ENCODE data around the gene PCNX2.

DNA sequence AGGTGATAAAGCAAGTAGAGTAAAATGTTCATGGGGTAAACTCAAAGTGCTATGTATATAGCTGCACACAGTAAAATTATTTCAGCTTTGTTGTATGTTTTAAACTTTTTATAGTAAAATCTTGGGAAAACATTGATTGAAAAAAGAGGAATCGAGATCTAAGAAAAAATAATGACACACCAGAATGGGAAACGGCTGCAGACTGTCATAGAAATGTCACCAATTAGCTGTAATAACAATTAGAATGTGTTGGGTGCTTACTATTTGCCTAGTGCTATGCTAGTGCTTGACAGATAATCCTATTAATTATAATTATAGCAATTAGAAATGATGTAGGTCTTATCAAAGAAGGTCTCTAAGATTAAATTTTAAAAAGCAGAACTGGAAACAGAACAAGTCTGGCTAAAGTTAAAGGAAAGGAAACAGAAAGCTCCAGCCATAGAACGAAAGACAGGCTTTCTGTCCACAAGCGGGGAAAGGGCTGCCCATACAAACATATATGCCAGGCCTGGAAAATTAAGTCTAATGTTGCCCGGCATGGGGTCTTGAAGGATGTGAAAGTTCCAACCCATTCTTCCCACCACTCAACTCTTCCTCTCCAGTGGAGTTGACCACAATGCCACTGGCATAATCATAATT lies 5.0 kb downstream of the PCNX2 start:
- TF ChIP-seq CTCF (IDR thresholded peaks at IDR 0.05): no peak
- no peak for TF ChIP-seq EP300 (IDR thresholded peaks at IDR 0.05)
